OCI-LY3 (cell line): ENCODE data around the gene HIBCH.
"Not testable (repeated sequence)": the region's sequence is repeated elsewhere in the genome, so short reads cannot be mapped to it uniquely, and the experiment has no call there.

Experiments
- H2AFZ ChIP-seq: fragments of 200-600, 300-600 bp; shearing (Covaris generic); 2 replicates; pipeline ENCODE4 v1.6.0; 2014; ENCODE audit warnings: antibody characterized with exemption, low read depth, low read length
- H3K27ac ChIP-seq: fragments of 200-600, 300-600 bp; sonication (generic); 2 replicates; pipeline ENCODE4 v1.5.1; 2014; ENCODE audit warnings: mild to moderate bottlenecking, low read length, moderate library complexity, mixed read lengths
- H3K27me3 ChIP-seq: fragments of 200-600, 300-600 bp; sonication (generic); 2 replicates; pipeline ENCODE4 v1.6.1; 2014; ENCODE audit warnings: low read depth, low read length, mixed read lengths
- H3K36me3 ChIP-seq: fragments of 200-600, 300-600 bp; sonication (generic); replicated peaks from 2 replicates; pipeline ENCODE3; 2014; ENCODE audit warnings: low read depth, low read length, mixed read lengths
- H3K4me1 ChIP-seq: fragments of 300-600, 200-600 bp; sonication (generic); 2 replicates; pipeline ENCODE4 v1.6.1; 2014; ENCODE audit warnings: low read length, mixed read lengths
- H3K4me2 ChIP-seq: fragments of 200-600, 300-600 bp; sonication (generic); 2 replicates; pipeline ENCODE4 v1.6.1; 2014; ENCODE audit warnings: low read length, mixed read lengths
- H3K4me3 ChIP-seq: fragments of 300-600, 200-600 bp; sonication (generic); 2 replicates; pipeline ENCODE4 v1.5.1; 2014; ENCODE audit warnings: antibody characterized with exemption, mild to moderate bottlenecking, low read length, moderate library complexity
- H3K79me2 ChIP-seq: fragments of 300-600, 200-600 bp; shearing (Covaris generic); 2 replicates; pipeline ENCODE4 v1.6.1; 2014; ENCODE audit warnings: mild to moderate bottlenecking, low read length, mixed read lengths
- H3K9ac ChIP-seq: fragments of 300-600, 200-600 bp; shearing (Covaris generic); 2 replicates; pipeline ENCODE4 v1.6.0; 2014; ENCODE audit warnings: mild to moderate bottlenecking, low read length, moderate library complexity
- H3K9me3 ChIP-seq: fragments of 200-600, 300-600 bp; shearing (Covaris generic); 2 replicates; pipeline ENCODE4 v1.6.1; 2014; ENCODE audit warnings: low read length, mixed read lengths; ENCODE audit not compliant: insufficient read depth
- H4K20me1 ChIP-seq: fragments of 200-600, 300-600 bp; sonication (generic); 2 replicates; pipeline ENCODE4 v1.6.1; 2016; ENCODE audit warnings: low read length, mixed read lengths; ENCODE audit not compliant: insufficient read depth
- EZH2phosphoT487 ChIP-seq: fragments of 200-600 bp; shearing (Covaris generic); IDR thresholded peaks from 2 replicates; pipeline ENCODE4 v1.6.1; 2018; ENCODE audit warnings: antibody characterized with exemption, mixed run types, low read depth
- TF ChIP-seq, protein P1 (sequence below): fragments of 200-600, 300-600 bp; sonication (generic); IDR thresholded peaks from 2 replicates; pipeline ENCODE4 v1.5.1; 2014; ENCODE audit warnings: antibody characterized with exemption, low read length, low read depth

The HIBCH gene

DNA sequence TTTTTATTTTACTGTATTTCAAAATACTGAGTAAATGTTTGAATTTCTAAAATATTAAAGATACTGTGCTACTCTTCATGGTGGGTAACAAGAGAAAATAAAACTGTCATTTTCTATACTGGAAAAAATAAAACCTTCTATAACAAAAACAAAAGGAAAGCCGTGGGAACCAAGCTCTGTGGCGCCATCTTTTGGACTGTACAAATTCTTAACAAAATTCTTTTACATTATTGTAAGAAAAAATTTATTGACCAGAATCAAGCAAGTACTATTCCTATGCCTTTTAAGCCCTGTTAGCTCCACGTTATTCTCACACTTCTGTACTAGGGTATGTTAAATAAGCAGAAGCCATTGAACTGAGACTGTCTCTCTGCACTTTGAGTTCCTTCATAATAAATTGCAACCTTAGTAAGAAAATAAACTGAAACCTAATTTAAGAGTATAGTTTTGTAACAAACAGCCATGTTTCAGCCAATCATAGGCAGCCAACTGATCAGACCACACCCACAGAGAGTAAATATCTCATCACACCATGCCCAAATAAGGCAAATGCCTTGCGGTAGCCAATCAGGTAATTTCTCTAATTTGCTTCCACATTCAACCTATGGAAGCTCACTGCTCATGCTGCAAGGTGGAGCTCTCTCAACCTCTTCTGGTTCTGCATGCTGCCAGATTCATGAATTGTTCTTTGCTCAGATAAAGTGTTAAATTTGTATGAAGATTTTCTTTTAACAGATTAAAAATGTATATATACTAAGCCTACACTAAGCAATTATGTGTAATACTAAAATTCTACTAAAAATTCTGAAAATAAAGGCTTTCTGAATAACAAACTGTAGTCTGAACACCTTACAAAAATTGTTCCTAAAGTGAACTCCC is 42.2 kb downstream of the HIBCH start:
- H3K4me1 ChIP-seq, result peaks cover 3% of the 10 kb centered on the region; the same call in 1 of the 2 replicates
- no peaks in the 10 kb centered on the region for H4K20me1 ChIP-seq
- no peak overlapping the region for H3K9ac ChIP-seq
- H3K4me3 ChIP-seq, result no peak overlapping the region
- no peak overlapping the region for H2AFZ ChIP-seq
- TF ChIP-seq, protein P1, sequence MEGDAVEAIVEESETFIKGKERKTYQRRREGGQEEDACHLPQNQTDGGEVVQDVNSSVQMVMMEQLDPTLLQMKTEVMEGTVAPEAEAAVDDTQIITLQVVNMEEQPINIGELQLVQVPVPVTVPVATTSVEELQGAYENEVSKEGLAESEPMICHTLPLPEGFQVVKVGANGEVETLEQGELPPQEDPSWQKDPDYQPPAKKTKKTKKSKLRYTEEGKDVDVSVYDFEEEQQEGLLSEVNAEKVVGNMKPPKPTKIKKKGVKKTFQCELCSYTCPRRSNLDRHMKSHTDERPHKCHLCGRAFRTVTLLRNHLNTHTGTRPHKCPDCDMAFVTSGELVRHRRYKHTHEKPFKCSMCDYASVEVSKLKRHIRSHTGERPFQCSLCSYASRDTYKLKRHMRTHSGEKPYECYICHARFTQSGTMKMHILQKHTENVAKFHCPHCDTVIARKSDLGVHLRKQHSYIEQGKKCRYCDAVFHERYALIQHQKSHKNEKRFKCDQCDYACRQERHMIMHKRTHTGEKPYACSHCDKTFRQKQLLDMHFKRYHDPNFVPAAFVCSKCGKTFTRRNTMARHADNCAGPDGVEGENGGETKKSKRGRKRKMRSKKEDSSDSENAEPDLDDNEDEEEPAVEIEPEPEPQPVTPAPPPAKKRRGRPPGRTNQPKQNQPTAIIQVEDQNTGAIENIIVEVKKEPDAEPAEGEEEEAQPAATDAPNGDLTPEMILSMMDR, result peak; percentile 68
- TF ChIP-seq EZH2phosphoT487, result no peak
- H3K4me2 ChIP-seq, result no peak overlapping the region
- H3K9me3 ChIP-seq, result no peaks in the 10 kb centered on the region
- no peak overlapping the region for H3K27ac ChIP-seq
- no peaks in the 10 kb centered on the region for H3K79me2 ChIP-seq
- no peaks in the 10 kb centered on the region for H3K27me3 ChIP-seq
- no peaks in the 10 kb centered on the region for H3K36me3 ChIP-seq

DNA sequence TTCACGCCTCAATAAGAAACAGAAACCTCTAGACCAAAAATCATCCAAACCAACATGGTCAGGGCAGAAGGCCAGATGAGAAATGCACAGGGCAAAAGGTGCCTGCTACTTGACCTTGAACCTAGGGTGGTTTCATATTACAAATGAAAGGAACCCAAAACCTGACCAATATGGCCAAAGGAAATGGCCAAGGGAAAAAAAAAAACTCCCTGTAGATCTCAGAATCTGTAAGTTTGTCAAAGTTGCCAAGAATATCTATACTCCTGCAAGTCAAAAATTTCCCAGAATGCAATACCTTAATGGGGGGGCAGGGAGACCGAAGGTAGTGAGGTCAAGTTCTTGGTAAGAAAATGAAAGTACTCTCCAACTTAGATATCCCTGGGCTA is 47.2 kb downstream of the HIBCH start:
- Histone ChIP-seq H4K20me1 (no peaks in the 10 kb centered on the region), H3K27me3 (no peaks in the 10 kb centered on the region), H3K4me1 (peaks cover 2% of the 10 kb centered on the region; the same call in 1 of the 2 replicates), H3K4me3 (no peak overlapping the region), H3K79me2 (no peaks in the 10 kb centered on the region), H3K9ac (no peak overlapping the region), H3K4me2 (no peak overlapping the region), H2AFZ (no peak overlapping the region), H3K36me3 (no peaks in the 10 kb centered on the region), H3K9me3 (no peaks in the 10 kb centered on the region), H3K27ac (no peak overlapping the region)
- TF ChIP-seq EZH2phosphoT487, result no peak
- TF ChIP-seq, protein P1, result no peak

DNA sequence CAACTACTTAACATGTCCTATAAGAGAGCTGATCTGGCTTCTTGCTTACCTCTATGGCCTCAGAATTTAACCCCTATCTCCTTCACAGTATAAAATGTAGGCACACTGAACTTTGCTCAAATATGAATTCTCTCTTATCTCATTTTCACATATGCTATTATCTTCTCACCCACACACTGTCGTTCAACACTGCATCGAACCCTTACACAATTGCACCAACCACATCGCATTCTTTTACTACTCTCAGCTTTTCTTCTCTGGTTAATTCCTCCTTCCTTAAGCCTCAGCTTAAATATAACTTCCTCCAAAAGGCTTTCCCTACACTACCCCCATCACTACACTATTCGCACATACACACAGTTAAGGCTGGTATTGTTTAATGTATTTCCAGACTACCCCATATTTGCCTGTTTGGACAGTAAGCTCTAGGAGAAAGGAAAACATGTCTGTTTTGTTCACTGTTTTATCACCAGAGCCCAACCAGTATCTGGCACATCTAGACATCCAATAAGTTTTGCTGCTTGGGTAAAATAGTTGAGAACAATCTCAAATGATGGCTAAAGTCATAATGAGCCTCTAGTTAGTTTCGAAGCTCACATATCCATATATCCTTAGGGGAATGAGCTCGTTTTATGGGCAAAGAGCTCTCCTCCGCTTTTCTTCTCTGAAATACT is 47.7 kb downstream of the HIBCH start:
- no peak overlapping the region for H3K4me3 ChIP-seq
- no peak overlapping the region for H3K9ac ChIP-seq
- no peaks in the 10 kb centered on the region for H3K9me3 ChIP-seq
- TF ChIP-seq EZH2phosphoT487, result no peak
- TF ChIP-seq, protein P1, result no peak
- no peak overlapping the region for H3K27ac ChIP-seq
- no peaks in the 10 kb centered on the region for H3K79me2 ChIP-seq
- no peak overlapping the region for H2AFZ ChIP-seq
- H3K27me3 ChIP-seq, result no peaks in the 10 kb centered on the region
- no peaks in the 10 kb centered on the region for H3K36me3 ChIP-seq
- H3K4me1 ChIP-seq, result no peaks in the 10 kb centered on the region
- H3K4me2 ChIP-seq, result no peak overlapping the region
- no peaks in the 10 kb centered on the region for H4K20me1 ChIP-seq

DNA sequence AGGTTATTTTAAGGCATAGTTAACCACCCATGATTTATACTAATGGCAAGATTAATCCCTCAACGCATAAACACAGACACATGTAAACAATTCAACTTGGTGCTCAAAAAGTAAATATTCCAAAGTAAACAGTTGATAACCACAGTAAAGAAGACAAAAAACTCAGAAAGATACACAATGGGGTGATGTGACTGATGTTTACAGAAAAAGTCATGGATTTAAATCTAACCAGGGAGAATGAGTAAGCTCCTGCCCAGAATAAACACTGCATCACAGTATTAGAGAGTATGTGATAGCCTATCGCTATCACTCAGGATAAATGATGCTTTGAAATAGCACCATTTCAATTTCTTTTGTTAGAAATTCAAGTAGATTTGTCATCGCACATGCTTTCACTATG is 49.3 kb downstream of the HIBCH start:
- no peak overlapping the region for H3K9ac ChIP-seq
- H3K27me3 ChIP-seq, result no peaks in the 10 kb centered on the region
- H2AFZ ChIP-seq, result no peak overlapping the region
- no peak overlapping the region for H3K4me2 ChIP-seq
- H3K36me3 ChIP-seq, result peaks cover 2% of the 10 kb centered on the region
- TF ChIP-seq EZH2phosphoT487, result no peak
- no peaks in the 10 kb centered on the region for H3K79me2 ChIP-seq
- H3K4me1 ChIP-seq, result no peaks in the 10 kb centered on the region
- no peak overlapping the region for H3K4me3 ChIP-seq
- no peak overlapping the region for H3K27ac ChIP-seq
- H3K9me3 ChIP-seq, result no peaks in the 10 kb centered on the region
- H4K20me1 ChIP-seq, result no peaks in the 10 kb centered on the region

DNA sequence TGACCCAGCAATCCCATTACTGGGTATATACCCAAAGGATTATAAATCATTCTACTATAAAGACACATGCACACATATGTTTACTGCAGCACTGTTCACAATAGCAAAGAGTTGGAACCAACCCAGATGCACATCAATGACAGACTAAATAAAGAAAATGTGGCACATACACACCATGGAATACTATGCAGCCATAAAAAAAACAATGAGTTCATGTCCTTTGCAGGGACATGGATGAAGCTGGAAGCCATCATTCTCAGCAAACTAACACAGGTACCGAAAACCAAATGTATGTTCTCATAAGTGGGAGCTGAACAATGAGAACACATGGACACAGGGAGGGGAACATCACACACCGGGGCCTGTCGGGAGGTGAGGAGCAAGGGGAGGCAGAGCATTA is 49.9 kb downstream of the HIBCH start:
- H4K20me1 ChIP-seq, H3K27ac ChIP-seq, H3K27me3 ChIP-seq, H3K4me2 ChIP-seq, H3K4me1 ChIP-seq, H3K36me3 ChIP-seq, H3K4me3 ChIP-seq, H3K9me3 ChIP-seq, H3K79me2 ChIP-seq, H3K9ac ChIP-seq, H2AFZ ChIP-seq: not testable (repeated sequence)
